H1 (cell line): Measurements from ENCODE around the gene PRDX5. TPM values are rescaled to one million over a fixed set of nuclear protein-coding genes. Genes with fewer than 3 reads are reported as not detected.

ENCODE experiments used
- CHD2 ChIP-seq: IDR thresholded peaks from 2 replicates; pipeline ENCODE4 v1.6.1; 2012; ENCODE audit warnings: low read length, improper control_type of control experiment
- CTBP2 ChIP-seq: IDR thresholded peaks from 2 replicates; pipeline ENCODE4 v1.7.0; 2011; ENCODE audit warnings: borderline replicate concordance, mild to moderate bottlenecking, moderate library complexity, mixed read lengths, low read length; ENCODE audit not compliant: insufficient read depth, insufficient read length
- JUN ChIP-seq: IDR thresholded peaks from 2 replicates; pipeline ENCODE4 v1.6.1; 2011; ENCODE audit warnings: low read depth, mild to moderate bottlenecking, improper control_type of control experiment, low read length
- SUZ12 ChIP-seq: fragments of 200-600 bp; sonication (generic); IDR thresholded peaks from 2 replicates; pipeline ENCODE4 v1.6.1; 2012; ENCODE audit warnings: mild to moderate bottlenecking, inconsistent platforms, low read length, moderate library complexity, mixed read lengths
- polyA plus RNA-seq, 7 experiments: library from polyadenylated mRNA; depleted of rRNA in 3 of 7; stranded (reverse) in 5 of 7; unstranded in 2 of 7; fragments of >200 nt in 5 of 7; fragments of 200-250 nt in 2 of 7; gene quantifications; 1 replicate in 5 of 7; 2 replicates in 1 of 7; 4 replicates in 1 of 7; pipeline versions ENCODE4 v1.2.1 to v1.2.3, GENCODE V29; 2011 to 2013; ENCODE audit warnings: missing spikeins in 2 of 7, mixed read lengths in 2 of 7
- total RNA-seq: library from RNA; stranded (reverse); fragmentation: NEBNext Ultra II Directional; extraction: Animal tissue kit (Norgen Biotek cat#: 25700); gene quantifications from 2 replicates; pipeline ENCODE4 v1.2.1, GENCODE V29; 2021
- TF ChIP-seq, protein P1 (sequence below): IDR thresholded peaks from 2 replicates; pipeline ENCODE4 v1.6.1; 2012; ENCODE audit warnings: inconsistent platforms

PRDX5 gene
- total and polyA plus RNA-seq, 2 of the 8 experiments (the other 6 are each of a cell fraction or from before 2014, with no cell fraction given) = 201 to 582 TPM

DNA sequence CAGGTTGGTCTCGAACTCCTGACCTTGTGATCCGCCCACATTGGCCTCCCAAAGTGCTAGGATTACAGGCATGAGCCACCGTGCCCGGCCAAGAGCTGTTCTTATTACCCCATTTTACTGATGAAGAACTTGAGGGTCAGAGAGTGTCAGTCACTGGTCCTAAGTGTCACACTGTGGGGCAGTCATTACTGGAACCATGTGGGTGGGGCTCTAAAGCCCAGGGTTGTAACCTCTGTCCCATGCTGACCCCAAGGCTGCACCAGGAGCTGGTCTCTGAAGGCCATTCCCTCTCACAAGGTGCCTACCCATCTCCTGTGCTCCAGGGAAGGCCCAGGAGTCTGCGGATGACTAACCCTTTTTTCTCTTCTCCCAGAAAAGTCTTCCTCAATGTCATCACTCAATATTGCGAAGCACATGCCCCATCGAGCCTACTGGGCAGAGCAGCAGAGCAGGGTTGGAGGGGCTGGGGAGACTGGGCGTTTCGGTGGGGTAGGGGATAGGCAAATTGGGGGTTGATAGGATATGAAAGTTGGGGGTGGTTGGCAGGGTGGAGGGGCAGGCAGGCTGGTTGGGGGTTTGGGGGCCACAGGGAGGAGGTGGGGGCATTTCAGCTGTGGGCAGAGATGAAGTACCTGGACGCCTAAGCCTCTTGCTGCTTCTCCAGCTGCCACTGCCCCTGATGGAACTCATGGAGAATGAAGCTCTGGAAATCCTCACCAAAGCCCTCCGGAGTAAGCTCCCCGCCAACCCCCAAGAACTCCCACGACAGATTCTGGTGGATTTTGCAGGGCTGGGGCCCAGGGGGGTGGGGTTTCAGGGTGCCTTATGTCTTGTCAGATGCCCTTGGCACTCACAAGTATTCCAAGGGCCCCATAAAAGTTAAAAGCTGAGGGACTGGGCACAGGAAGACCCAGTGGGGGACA, 14.6 kb upstream of the PRDX5 start (continued):
- TF ChIP-seq CTBP2 (no peak), CHD2 (no peak), JUN (no peak), SUZ12 (no peak)
- TF ChIP-seq, protein P1, sequence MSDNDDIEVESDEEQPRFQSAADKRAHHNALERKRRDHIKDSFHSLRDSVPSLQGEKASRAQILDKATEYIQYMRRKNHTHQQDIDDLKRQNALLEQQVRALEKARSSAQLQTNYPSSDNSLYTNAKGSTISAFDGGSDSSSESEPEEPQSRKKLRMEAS = no peak
